ENCODE data around the gene TALDO1.

DNA sequence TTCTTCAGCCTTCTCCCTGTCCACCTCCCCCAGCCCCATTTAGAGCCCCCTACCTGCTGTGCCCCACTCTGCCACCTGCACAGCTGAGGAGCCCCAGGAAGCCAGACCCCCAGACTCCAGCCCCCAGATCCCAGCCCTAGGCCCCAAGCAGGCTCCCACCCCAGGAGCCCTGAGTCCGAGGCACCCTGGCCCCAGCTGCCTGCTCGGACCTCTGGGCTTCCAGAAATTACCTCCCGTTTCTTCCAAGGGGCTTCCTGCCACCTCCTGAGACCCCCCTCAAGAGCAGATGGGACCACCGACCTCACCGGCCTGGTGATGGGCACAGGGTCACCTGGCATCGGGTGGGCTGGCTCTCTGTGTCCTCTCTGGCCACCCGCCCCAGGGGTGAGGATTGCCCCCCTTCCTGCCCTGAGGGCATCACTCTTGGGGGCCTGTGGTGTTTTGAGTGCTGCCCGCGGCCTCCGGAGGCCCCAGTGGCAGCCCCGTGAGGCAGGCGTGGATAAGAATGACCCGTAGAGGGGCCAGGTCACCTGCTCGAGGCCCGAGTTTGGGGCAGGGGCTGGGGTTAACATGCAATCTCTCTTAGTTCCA lies 18.3 kb upstream of the TALDO1 start:
- TF ChIP-seq POLR2AphosphoS5 (IDR thresholded peaks at IDR 0.05) = no peak
- TF ChIP-seq, protein P1, sequence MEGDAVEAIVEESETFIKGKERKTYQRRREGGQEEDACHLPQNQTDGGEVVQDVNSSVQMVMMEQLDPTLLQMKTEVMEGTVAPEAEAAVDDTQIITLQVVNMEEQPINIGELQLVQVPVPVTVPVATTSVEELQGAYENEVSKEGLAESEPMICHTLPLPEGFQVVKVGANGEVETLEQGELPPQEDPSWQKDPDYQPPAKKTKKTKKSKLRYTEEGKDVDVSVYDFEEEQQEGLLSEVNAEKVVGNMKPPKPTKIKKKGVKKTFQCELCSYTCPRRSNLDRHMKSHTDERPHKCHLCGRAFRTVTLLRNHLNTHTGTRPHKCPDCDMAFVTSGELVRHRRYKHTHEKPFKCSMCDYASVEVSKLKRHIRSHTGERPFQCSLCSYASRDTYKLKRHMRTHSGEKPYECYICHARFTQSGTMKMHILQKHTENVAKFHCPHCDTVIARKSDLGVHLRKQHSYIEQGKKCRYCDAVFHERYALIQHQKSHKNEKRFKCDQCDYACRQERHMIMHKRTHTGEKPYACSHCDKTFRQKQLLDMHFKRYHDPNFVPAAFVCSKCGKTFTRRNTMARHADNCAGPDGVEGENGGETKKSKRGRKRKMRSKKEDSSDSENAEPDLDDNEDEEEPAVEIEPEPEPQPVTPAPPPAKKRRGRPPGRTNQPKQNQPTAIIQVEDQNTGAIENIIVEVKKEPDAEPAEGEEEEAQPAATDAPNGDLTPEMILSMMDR (IDR thresholded peaks at IDR 0.05) = no peak

Measured in prostate gland (tissue), 2 donors.